Ovary (tissue), 9 donors: ENCODE results near the gene SCN9A. TPM values are rescaled to one million over a fixed set of nuclear protein-coding genes. Genes with fewer than 3 reads are reported as not detected.

Source experiments
- DNase-seq, 5 donors: peaks; one replicate each; pipeline ENCODE4 v3.0.0-alpha.2; 2019 to 2020
- H3K27ac ChIP-seq, 2 donors: fragments of 200-600 bp; one replicate each; pipeline versions ENCODE4 v1.5.1 to v1.8.0; 2019 to 2022
- H3K27me3 ChIP-seq: fragments of 200-600 bp; one replicate; pipeline ENCODE4 v1.8.0; 2022
- H3K36me3 ChIP-seq: fragments of 200-600 bp; sonication (generic); one replicate; pipeline ENCODE4 v1.5.1; 2019
- H3K4me1 ChIP-seq: one replicate; pipeline ENCODE4 v1.8.1; 2013; ENCODE audit warnings: mild to moderate bottlenecking, moderate library complexity; ENCODE audit not compliant: insufficient read depth
- H3K4me3 ChIP-seq: fragments of 200-600 bp; sonication (generic); one replicate; pipeline ENCODE4 v1.5.1; 2017
- H3K9me3 ChIP-seq, 2 donors: fragments of 200-600 bp in 1 of 2; sonication (generic) in 1 of 2; one replicate each; pipeline versions ENCODE4 v1.5.1 to v1.8.1; 2013 to 2019; ENCODE audit warnings: mild to moderate bottlenecking in 1 of 2, moderate library complexity in 1 of 2
- CTCF ChIP-seq, 3 donors: fragments of 450-650 bp in 2 of 3; fragments of 200-600 bp in 1 of 3; IDR thresholded peaks; one replicate each; pipeline versions ENCODE4 v1.5.1 to v1.8.0; 2016 to 2022; ENCODE audit warnings: antibody characterized with exemption in 3 of 3, mild to moderate bottlenecking in 1 of 3
- EP300 ChIP-seq: sonication (generic); formaldehyde crosslinking; IDR thresholded peaks from one replicate; pipeline ENCODE4 v1.6.1; 2017; ENCODE audit warnings: antibody characterized with exemption
- POLR2A ChIP-seq: fragments of 450-650 bp; IDR thresholded peaks from one replicate; pipeline ENCODE4 v1.6.1; 2017; ENCODE audit warnings: antibody characterized with exemption, mild to moderate bottlenecking, moderate library complexity
- WGBS, 3 donors: extraction: QIAGEN DNeasy Blood & Tissue Kit in 1 of 3; methylation state at CpG; one replicate each; pipeline versions ENCODE4 v1.1.5 to v1.1.7; 2013 to 2017; 5-methylcytosine and 5-hydroxymethylcytosine counted together
- intact Hi-C, 4 donors: fragments of 100-400 bp; cut with DNase I; formaldehyde crosslinking; loops; one replicate each; pipeline versions ENCODE4 v1.11.0 to v1.15.1; 2022 to 2023
- polyA plus RNA-seq, 2 donors: library from polyadenylated mRNA; stranded (reverse); fragments of 200-250 nt in 1 of 2; fragments of 350-450 nt in 1 of 2; fragmentation: Illumina TruSeq in 1 of 2; extraction: RNeasy Lipid Tissue Mini Kit (QIAGEN cat#74804) in 1 of 2; gene quantifications; one replicate each; pipeline ENCODE4 v1.2.3, GENCODE V29; 2013 to 2014
- total RNA-seq, 7 donors: library from RNA; depleted of rRNA in 2 of 7; stranded (reverse); fragments of >200 nt in 2 of 7; fragmentation: NEBNext Ultra II Directional in 3 of 7; extraction: Animal tissue kit (Norgen Biotek cat#: 25700) in 3 of 7; gene quantifications; one replicate each; pipeline versions ENCODE4 v1.1.0 to v1.2.4, GENCODE V29; 2016 to 2023
- donor health status: DM: no; HTN: no; CAD: no; lungs with moderate emphysema.
- donor health status: DM: no; HTN: no; CAD: no.
- donor health status: Bipolar disorder and iron deficiency.
- donor health status: DM: yes; HTN: yes; CAD: no.
- donor health status: DM: no; HTN: no; CAD: no.
- donor health status: DM: yes; HTN: yes; CAD: no.

Gene SCN9A
- total and polyA plus RNA-seq, 9 donors = 0.33 to 4.5 (median 1.3) TPM

- Histone ChIP-seq H3K9me3 (no peaks in the 10 kb centered on the region), H3K27me3 (no peaks in the 10 kb centered on the region), H3K36me3 (no peaks in the 10 kb centered on the region), H3K4me3 (no peak overlapping the region), H3K4me1 (no peaks in the 10 kb centered on the region), H3K27ac (no peak overlapping the region)
- no peak for TF ChIP-seq CTCF (IDR thresholded peaks at IDR 0.05)
- TF ChIP-seq EP300 = no peak
- intact Hi-C loops = no loop called here
- no peak for DNase-seq
Observed at GRCh38 chr2:166285215-166285614, 90.5 kb downstream of the SCN9A start.

- 87 to 96% (median 95%) methylated on average over 9 of the region's 9 CpGs for WGBS, 3 donors
- Histone ChIP-seq H3K27me3 (no peaks in the 10 kb centered on the region), H3K4me1 (no peaks in the 10 kb centered on the region), H3K9me3 (no peaks in the 10 kb centered on the region), H3K36me3 (no peaks in the 10 kb centered on the region), H3K4me3 (no peak overlapping the region), H3K27ac (no peak overlapping the region)
- TF ChIP-seq POLR2A (no peak), EP300 (no peak), CTCF (IDR thresholded peaks at IDR 0.05) (no peak)
- intact Hi-C loops = no loop called here
- DNase-seq = no peak
Observed at GRCh38 chr2:166284359-166284758, 91.4 kb downstream of the SCN9A start.

- intact Hi-C loops = no loop called here
- no peaks in the 10 kb centered on the region for H3K4me1 ChIP-seq
- no peak for DNase-seq
- H3K4me3 ChIP-seq = no peak overlapping the region
- no peak overlapping the region for H3K27ac ChIP-seq
- H3K27me3 ChIP-seq = no peaks in the 10 kb centered on the region
- TF ChIP-seq EP300 = no peak
- no peak for TF ChIP-seq CTCF (IDR thresholded peaks at IDR 0.05)
- TF ChIP-seq POLR2A = no peak
- no peaks in the 10 kb centered on the region for H3K36me3 ChIP-seq
- no peaks in the 10 kb centered on the region for H3K9me3 ChIP-seq
Observed at GRCh38 chr2:166282154-166282553, 93.6 kb downstream of the SCN9A start.

- 69 to 90% (median 88%) methylated on average over 4 of the region's 4 CpGs for WGBS, 3 donors
- intact Hi-C loops = no loop called here
- TF ChIP-seq CTCF (IDR thresholded peaks at IDR 0.05) = no peak
- TF ChIP-seq EP300 = no peak
- no peak for TF ChIP-seq POLR2A
Observed at GRCh38 chr2:166278856-166279255, 96.9 kb downstream of the SCN9A start.

GRCh38 chr2:166270376-166270775 is 105.4 kb downstream of the SCN9A start:
- Histone ChIP-seq H3K4me1 (no peaks in the 10 kb centered on the region), H3K27me3 (no peaks in the 10 kb centered on the region), H3K4me3 (no peak overlapping the region), H3K9me3 (no peaks in the 10 kb centered on the region), H3K36me3 (no peaks in the 10 kb centered on the region), H3K27ac (no peak overlapping the region)
- TF ChIP-seq CTCF (IDR thresholded peaks at IDR 0.05) = no peak
- TF ChIP-seq EP300 = no peak
- TF ChIP-seq POLR2A = no peak
- intact Hi-C loops = no loop called here
- DNase-seq = no peak
- WGBS, 3 donors = 82 to 93% (median 85%) methylated on average over 6 of the region's 6 CpGs

More at GRCh38 chr2:166278856-166279255, 96.9 kb downstream of the SCN9A start:
- no peaks in the 10 kb centered on the region for H3K9me3 ChIP-seq
- H3K27ac ChIP-seq = no peak overlapping the region
- no peak overlapping the region for H3K4me3 ChIP-seq
- H3K36me3 ChIP-seq = no peaks in the 10 kb centered on the region
- H3K27me3 ChIP-seq = no peaks in the 10 kb centered on the region
- no peak for DNase-seq
- H3K4me1 ChIP-seq = no peaks in the 10 kb centered on the region
